ENCODE measurements around the gene ZMIZ1. TPM values are rescaled to one million over a fixed set of nuclear protein-coding genes. Genes with fewer than 3 reads are reported as not detected.

Gene ZMIZ1
- total and polyA plus RNA-seq, 2 donors from 2014 or later: 14.2 to 97.6 TPM

DNA sequence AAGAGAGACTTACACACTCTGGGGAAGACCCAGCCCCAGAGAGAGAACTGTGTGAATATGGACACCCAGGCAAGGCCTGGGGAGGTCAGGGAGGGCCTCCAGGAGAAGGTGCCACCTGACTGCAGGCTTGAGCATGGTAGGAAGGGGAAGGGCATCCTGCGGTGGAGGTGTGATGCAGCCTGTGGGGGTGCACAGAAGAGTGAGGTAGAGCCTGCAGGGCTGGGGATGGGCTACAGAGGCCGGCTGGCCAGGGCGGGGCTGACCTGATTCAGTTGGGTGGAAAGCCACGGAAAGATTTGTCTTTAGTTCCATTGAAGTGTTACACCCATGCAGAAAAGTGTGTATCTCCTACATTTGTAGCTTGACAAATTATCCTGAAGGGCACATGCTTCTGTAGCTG, 47.6 kb downstream of the ZMIZ1 start:
- TF ChIP-seq, protein P1, sequence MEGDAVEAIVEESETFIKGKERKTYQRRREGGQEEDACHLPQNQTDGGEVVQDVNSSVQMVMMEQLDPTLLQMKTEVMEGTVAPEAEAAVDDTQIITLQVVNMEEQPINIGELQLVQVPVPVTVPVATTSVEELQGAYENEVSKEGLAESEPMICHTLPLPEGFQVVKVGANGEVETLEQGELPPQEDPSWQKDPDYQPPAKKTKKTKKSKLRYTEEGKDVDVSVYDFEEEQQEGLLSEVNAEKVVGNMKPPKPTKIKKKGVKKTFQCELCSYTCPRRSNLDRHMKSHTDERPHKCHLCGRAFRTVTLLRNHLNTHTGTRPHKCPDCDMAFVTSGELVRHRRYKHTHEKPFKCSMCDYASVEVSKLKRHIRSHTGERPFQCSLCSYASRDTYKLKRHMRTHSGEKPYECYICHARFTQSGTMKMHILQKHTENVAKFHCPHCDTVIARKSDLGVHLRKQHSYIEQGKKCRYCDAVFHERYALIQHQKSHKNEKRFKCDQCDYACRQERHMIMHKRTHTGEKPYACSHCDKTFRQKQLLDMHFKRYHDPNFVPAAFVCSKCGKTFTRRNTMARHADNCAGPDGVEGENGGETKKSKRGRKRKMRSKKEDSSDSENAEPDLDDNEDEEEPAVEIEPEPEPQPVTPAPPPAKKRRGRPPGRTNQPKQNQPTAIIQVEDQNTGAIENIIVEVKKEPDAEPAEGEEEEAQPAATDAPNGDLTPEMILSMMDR (IDR thresholded peaks at IDR 0.05; ENCODE audit: borderline replicate concordance, extremely low read depth, insufficient read depth): no peak
- Histone ChIP-seq H3K27ac (ENCODE audit: low read depth in 2 of 2, low read length in 2 of 2) (peak overlapping the region; percentile 13 to 51), H3K36me3 (ENCODE audit: control insufficient read depth in 2 of 3, insufficient read depth in 3 of 3, low read length in 3 of 3) (peaks cover 7 to 20% (median 13%) of the 10 kb centered on the region in 3 donors), H3K27me3 (ENCODE audit: control insufficient read depth, insufficient read depth, low read length) (no peaks in the 10 kb centered on the region), H3K4me1 (ENCODE audit: control insufficient read depth in 2 of 3, insufficient read depth in 2 of 3, low read depth in 1 of 3, low read length in 3 of 3) (peaks cover 0 to 57% (median 52%) of the 10 kb centered on the region in 3 donors), H3K4me3 (ENCODE audit: low read length in 3 of 3) (no peak overlapping the region), H3K9ac (ENCODE audit: low read length in 3 of 3) (peak overlapping the region in 1 of 3 donors; percentile 49), H3K9me3 (ENCODE audit: control insufficient read depth in 2 of 3, insufficient read depth in 1 of 3, low read length in 3 of 3) (no peaks in the 10 kb centered on the region)
- FAIRE-seq (no peak), DNase-seq (no peak)
- intact Hi-C loops (cut with DNase I): no loop called here

DNA sequence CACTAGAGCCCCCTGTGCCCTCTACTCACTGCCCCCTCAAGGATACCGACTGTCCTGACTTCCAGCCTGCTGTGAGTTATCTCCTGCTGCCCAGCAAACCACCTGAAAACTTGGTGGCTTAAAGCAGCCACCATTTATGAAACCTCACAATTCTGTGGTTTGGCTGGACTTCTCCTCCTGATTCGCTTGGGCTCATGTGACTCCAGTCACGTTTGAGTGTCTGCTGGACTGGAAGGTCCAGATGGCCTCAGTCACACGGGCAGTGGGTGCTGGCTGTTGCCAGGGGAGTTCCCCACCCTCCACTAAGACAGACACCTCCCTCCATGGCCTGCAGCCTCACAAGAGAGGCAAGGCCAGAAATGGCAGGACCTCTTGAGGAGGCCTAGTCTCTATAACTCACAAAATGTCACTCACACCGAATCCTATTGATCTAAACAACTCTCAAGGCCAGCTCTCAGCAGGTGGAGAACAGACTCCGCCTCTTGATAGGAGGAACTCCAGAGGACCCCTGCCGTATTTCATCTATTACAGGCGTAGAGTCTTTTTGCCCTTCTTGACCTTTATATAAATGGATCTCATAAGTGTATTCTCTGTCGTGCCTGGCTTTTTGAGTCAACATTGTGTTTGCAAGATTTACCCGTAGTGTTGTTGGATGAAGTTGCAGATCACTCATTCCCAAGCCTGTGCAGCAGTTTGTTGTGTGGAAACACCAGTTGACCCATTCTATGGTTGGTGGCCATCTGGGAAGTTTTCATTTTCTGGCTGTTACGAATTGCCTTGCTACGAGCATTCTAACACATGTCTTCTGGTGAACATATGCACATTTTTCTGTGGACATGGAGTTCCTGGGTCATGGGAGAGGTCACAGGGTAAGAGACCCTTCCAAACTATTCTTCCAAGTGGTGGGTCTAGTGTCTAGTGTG, 48.3 kb downstream of the ZMIZ1 start:
- no peaks in the 10 kb centered on the region for H3K9me3 ChIP-seq (ENCODE audit: control insufficient read depth in 2 of 3, insufficient read depth in 1 of 3, low read length in 3 of 3)
- FAIRE-seq (no peak), DNase-seq (peak in 1 of 5 donors; percentile 85)
- TF ChIP-seq, protein P1 (IDR thresholded peaks at IDR 0.05; ENCODE audit: borderline replicate concordance, extremely low read depth, insufficient read depth): no peak
- peak overlapping the region in 1 of 3 donors; percentile 49 for H3K9ac ChIP-seq (ENCODE audit: low read length in 3 of 3)
- H3K36me3 ChIP-seq (ENCODE audit: control insufficient read depth in 2 of 3, insufficient read depth in 3 of 3, low read length in 3 of 3): peaks cover 7 to 26% (median 14%) of the 10 kb centered on the region in 3 donors
- H3K27ac ChIP-seq (ENCODE audit: low read depth in 2 of 2, low read length in 2 of 2): peak overlapping the region; percentile 13 to 51
- no peak overlapping the region for H3K4me3 ChIP-seq (ENCODE audit: low read length in 3 of 3)
- H3K4me1 ChIP-seq (ENCODE audit: control insufficient read depth in 2 of 3, insufficient read depth in 2 of 3, low read depth in 1 of 3, low read length in 3 of 3): peaks cover 0 to 53% (median 46%) of the 10 kb centered on the region in 3 donors
- intact Hi-C loops (cut with DNase I): no loop called here
- no peaks in the 10 kb centered on the region for H3K27me3 ChIP-seq (ENCODE audit: control insufficient read depth, insufficient read depth, low read length)

DNA sequence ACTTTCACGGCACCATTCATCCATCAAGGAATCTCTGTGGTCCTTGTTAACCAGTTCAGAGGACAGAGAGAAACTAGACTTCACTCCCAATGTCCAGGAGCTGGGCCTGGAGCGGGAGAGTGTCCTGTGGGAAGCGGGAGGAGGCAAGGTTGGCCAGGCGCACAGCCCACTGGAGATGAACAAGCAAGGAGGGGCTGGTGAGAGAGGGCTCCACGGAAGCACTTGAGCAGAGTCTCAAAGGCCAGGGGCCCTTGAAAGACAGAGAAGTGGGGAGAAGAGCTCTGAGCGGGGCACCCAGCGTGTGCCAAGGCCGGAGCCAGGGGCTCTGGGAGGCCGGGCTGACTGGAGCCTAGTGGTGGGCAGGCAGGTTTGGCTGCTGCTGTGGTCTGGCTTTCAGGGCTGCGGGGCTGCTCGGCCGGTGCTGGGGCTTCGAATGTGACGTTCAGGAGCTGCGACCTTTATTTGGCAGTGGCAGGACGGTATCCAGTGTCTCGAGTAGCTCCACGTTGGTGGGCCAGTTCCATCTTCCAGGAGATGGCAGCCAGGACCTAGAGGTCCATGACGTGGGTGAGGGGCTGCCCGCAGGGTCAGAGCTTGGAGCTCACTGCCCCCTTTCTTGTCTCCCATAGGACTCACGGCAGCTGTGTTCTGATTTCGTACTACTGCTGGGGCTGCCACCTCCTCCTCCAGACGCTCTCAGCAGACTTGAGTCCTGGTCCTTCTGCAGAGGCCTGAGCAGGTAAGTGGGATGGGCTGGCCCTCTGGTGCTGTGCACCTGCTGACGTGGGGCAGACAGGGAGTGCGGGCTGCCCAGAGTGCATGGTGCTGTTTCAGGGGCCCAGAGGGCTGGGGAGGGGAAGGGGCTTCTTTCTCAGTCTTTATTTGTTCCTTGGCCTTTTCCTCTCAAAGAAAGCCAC, 49.8 kb downstream of the ZMIZ1 start:
- TF ChIP-seq, protein P1 (IDR thresholded peaks at IDR 0.05; ENCODE audit: borderline replicate concordance, extremely low read depth, insufficient read depth): no peak
- H3K36me3 ChIP-seq (ENCODE audit: control insufficient read depth in 2 of 3, insufficient read depth in 3 of 3, low read length in 3 of 3): peaks cover 7 to 40% (median 17%) of the 10 kb centered on the region in 3 donors
- intact Hi-C loops (cut with DNase I): no loop called here
- H3K27me3 ChIP-seq (ENCODE audit: control insufficient read depth, insufficient read depth, low read length): no peaks in the 10 kb centered on the region
- FAIRE-seq (no peak), DNase-seq (no peak)
- H3K27ac ChIP-seq (ENCODE audit: low read depth in 2 of 2, low read length in 2 of 2): no peak overlapping the region
- peaks cover 0 to 38% (median 32%) of the 10 kb centered on the region in 3 donors for H3K4me1 ChIP-seq (ENCODE audit: control insufficient read depth in 2 of 3, insufficient read depth in 2 of 3, low read depth in 1 of 3, low read length in 3 of 3)
- H3K9me3 ChIP-seq (ENCODE audit: control insufficient read depth in 2 of 3, insufficient read depth in 1 of 3, low read length in 3 of 3): no peaks in the 10 kb centered on the region
- no peak overlapping the region for H3K9ac ChIP-seq (ENCODE audit: low read length in 3 of 3)
- no peak overlapping the region for H3K4me3 ChIP-seq (ENCODE audit: low read length in 3 of 3)

Measured in kidney (tissue), 14 donors.